Body of pancreas (tissue), 4 donors: ENCODE data around the gene WNT9B.

ENCODE experiments used
- POLR2A ChIP-seq, 3 donors: fragments of 450-650 bp; IDR thresholded peaks; one replicate each; pipeline ENCODE4 v1.6.1; 2016; ENCODE audit warnings: antibody characterized with exemption in 3 of 3, mild to moderate bottlenecking in 2 of 3
- TF ChIP-seq, protein P1 (sequence below), 7 experiments: fragments of 450-650 bp in 4 of 7; fragments of 200-600 bp in 3 of 7; sonication (generic) in 3 of 7; IDR thresholded peaks; one replicate each; pipeline ENCODE4 v1.5.1; 2016 to 2019; ENCODE audit warnings: antibody characterized with exemption in 7 of 7

GRCh38 chr17:46837521-46837920 is 13.9 kb upstream of the WNT9B start:
- TF ChIP-seq POLR2A (IDR thresholded peaks at IDR 0.05) = no peak
- TF ChIP-seq, protein P1, sequence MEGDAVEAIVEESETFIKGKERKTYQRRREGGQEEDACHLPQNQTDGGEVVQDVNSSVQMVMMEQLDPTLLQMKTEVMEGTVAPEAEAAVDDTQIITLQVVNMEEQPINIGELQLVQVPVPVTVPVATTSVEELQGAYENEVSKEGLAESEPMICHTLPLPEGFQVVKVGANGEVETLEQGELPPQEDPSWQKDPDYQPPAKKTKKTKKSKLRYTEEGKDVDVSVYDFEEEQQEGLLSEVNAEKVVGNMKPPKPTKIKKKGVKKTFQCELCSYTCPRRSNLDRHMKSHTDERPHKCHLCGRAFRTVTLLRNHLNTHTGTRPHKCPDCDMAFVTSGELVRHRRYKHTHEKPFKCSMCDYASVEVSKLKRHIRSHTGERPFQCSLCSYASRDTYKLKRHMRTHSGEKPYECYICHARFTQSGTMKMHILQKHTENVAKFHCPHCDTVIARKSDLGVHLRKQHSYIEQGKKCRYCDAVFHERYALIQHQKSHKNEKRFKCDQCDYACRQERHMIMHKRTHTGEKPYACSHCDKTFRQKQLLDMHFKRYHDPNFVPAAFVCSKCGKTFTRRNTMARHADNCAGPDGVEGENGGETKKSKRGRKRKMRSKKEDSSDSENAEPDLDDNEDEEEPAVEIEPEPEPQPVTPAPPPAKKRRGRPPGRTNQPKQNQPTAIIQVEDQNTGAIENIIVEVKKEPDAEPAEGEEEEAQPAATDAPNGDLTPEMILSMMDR (IDR thresholded peaks at IDR 0.05) = no peak
